Transverse colon (tissue), 3 donors: Measurements from ENCODE around the gene SEC31A.
"Not testable (repeated sequence)": the region's sequence is repeated elsewhere in the genome, so short reads cannot be mapped to it uniquely, and the experiment has no call there.

Experiments used
- EP300 ChIP-seq: sonication (generic); formaldehyde crosslinking; IDR thresholded peaks from one replicate; pipeline ENCODE4 v1.6.1; 2017; ENCODE audit warnings: antibody characterized with exemption, low read depth
- POLR2A ChIP-seq: fragments of 450-650 bp; IDR thresholded peaks from one replicate; pipeline ENCODE4 v1.6.1; 2016; ENCODE audit warnings: antibody characterized with exemption, mild to moderate bottlenecking, moderate library complexity
- TF ChIP-seq, protein P1 (sequence below), 5 experiments: fragments of 200-600 bp in 3 of 5; fragments of 450-650 bp in 2 of 5; sonication (generic) in 3 of 5; IDR thresholded peaks; 1 replicate in 2 of 5; 2 replicates in 3 of 5; pipeline ENCODE4 v1.5.1; 2016 to 2017; ENCODE audit warnings: antibody characterized with exemption in 5 of 5, inconsistent platforms in 3 of 5, mild to moderate bottlenecking in 2 of 5, moderate library complexity in 1 of 5

DNA sequence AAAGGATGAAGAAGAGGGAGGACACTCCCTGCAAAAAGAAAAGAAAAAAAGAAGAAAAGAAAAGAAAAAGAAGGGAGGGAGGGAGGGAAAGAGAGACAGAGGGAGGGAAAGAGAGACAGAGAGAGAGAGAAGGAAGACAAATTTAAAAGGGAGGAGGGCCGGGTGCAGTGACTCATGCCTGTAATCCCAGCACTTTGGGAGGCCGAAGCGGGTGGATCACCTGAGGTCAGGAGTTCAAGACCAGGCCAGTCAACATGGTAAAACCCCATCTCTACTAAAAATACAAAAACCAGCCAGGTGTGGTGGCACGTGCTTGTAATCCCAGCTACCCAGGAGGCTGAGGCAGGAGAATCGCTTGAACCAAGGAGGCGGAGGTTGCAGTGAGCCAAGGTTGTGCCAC is 24.9 kb downstream of the SEC31A start:
- TF ChIP-seq POLR2A, EP300: not testable (repeated sequence)
- TF ChIP-seq, protein P1, sequence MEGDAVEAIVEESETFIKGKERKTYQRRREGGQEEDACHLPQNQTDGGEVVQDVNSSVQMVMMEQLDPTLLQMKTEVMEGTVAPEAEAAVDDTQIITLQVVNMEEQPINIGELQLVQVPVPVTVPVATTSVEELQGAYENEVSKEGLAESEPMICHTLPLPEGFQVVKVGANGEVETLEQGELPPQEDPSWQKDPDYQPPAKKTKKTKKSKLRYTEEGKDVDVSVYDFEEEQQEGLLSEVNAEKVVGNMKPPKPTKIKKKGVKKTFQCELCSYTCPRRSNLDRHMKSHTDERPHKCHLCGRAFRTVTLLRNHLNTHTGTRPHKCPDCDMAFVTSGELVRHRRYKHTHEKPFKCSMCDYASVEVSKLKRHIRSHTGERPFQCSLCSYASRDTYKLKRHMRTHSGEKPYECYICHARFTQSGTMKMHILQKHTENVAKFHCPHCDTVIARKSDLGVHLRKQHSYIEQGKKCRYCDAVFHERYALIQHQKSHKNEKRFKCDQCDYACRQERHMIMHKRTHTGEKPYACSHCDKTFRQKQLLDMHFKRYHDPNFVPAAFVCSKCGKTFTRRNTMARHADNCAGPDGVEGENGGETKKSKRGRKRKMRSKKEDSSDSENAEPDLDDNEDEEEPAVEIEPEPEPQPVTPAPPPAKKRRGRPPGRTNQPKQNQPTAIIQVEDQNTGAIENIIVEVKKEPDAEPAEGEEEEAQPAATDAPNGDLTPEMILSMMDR (IDR thresholded peaks at IDR 0.05) = not testable (repeated sequence)
